ENCODE measurements around the gene B3GAT1.

Gene B3GAT1

DNA sequence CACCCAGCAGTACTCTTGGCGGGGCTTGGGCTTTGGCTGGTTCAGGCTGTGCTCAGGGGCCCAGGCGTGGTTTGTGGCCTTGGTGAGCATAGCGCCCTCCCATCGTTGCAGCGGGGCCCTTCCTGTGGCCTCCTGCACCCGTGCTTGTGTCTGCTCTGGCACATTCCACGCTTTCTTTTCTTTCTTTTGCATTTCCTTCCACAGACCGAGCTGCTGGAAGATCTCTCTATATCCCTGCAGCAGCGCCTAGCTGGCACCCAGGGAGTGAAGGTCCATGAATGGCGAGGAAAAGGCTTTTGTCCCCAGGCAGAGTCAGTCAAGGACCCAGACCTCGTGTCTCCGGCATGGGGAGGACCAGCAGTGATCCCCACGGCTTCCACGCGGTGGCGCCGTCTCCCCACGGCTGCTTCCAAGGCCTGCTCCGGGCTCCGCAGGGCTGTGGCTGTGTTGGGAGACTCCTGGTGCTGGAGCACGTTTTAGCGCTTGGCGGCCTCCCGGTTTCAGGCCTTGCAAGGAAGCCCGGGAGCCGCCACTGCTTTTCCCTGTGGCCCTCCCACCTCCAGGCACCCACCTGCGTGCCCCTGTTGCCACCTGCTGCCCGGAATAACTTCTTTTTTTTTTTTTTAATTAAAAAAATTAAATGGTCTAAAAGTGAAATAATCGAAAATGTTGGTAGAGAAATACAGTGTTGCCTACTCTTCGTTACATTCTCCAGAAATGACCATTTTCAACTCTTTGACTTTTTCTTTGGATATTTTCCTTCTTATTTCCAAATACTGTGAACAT, 51.8 kb downstream of the B3GAT1 start:
- no peak overlapping the region for H3K4me3 Mint-ChIP-seq
- no peak overlapping the region for H3K27ac Mint-ChIP-seq
- H3K36me3 Mint-ChIP-seq, result no peaks in the 10 kb centered on the region
- no peaks in the 10 kb centered on the region for H3K9me3 Mint-ChIP-seq
- peak; percentile 19 to 32 for DNase-seq (ENCODE audit: low spot score in 2 of 2)
- H3K27me3 Mint-ChIP-seq, result peaks cover 7% of the 10 kb centered on the region
- peak; percentile 38 for ATAC-seq (ENCODE audit: low read depth)
- peaks cover 3% of the 10 kb centered on the region for H3K4me1 Mint-ChIP-seq

DNA sequence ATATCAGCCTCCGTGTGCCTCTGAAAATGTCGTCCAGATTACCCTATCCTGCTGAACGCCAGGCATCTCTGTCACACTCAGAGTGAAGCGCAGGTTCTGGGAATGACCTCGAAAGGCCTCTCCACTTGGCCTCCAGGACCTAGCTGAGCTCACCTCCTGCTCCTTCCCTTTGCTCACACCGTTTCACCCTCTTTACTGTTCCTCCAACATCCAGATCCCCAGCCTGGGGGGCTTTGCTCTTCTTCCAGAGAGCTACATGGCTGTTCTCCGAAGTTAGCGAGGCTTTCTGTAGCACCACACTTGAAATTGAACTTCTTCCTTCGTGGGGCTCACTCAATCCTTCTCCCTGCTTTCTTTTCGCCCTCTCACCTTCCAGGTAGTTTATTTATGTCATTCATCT, 52.4 kb downstream of the B3GAT1 start:
- peaks cover 4% of the 10 kb centered on the region for H3K9me3 Mint-ChIP-seq
- no peak overlapping the region for H3K4me3 Mint-ChIP-seq
- H3K36me3 Mint-ChIP-seq, result no peaks in the 10 kb centered on the region
- peaks cover 9% of the 10 kb centered on the region for H3K27me3 Mint-ChIP-seq
- no peak overlapping the region for H3K27ac Mint-ChIP-seq
- DNase-seq (ENCODE audit: low spot score in 2 of 2), result no peak
- peaks cover 3% of the 10 kb centered on the region for H3K4me1 Mint-ChIP-seq
- no peak for ATAC-seq (ENCODE audit: low read depth)

DNA sequence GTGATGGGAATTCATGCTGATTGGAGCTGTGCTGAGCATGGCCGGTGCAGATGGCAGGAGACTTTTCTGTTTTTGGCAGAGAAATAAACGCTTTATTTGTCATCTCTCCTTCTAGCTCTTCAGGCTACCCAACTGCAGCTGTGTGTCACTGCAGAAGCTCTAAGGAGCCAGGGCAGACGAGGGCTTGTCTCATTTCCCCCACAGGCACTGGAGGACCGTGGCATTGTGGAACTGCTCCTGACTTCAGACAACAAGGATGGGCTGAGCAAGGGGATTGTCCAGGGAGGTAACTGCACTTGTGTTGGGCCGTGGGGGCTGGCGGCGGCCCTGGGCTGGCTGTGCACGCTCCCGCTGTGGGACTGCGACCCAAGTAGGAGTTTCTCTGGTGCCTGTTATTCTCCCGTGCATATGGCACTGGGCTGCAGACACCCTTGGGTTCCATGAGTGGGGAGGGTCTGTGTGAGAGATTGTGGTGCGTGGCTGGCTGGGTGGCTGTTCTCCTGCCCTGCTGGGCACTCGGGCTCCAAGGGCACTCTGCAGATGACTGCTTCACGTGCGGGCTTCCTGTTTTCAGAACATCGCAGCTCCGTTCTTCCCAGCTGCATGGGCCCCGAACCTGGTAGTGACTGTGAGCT, 53.1 kb downstream of the B3GAT1 start:
- H3K4me1 Mint-ChIP-seq, result peaks cover 3% of the 10 kb centered on the region
- ATAC-seq (ENCODE audit: low read depth) (no peak), DNase-seq (ENCODE audit: low spot score in 2 of 2) (no peak)
- H3K27ac Mint-ChIP-seq, result no peak overlapping the region
- H3K27me3 Mint-ChIP-seq, result peaks cover 9% of the 10 kb centered on the region
- H3K4me3 Mint-ChIP-seq, result no peak overlapping the region
- peaks cover 4% of the 10 kb centered on the region for H3K9me3 Mint-ChIP-seq
- H3K36me3 Mint-ChIP-seq, result no peaks in the 10 kb centered on the region

DNA sequence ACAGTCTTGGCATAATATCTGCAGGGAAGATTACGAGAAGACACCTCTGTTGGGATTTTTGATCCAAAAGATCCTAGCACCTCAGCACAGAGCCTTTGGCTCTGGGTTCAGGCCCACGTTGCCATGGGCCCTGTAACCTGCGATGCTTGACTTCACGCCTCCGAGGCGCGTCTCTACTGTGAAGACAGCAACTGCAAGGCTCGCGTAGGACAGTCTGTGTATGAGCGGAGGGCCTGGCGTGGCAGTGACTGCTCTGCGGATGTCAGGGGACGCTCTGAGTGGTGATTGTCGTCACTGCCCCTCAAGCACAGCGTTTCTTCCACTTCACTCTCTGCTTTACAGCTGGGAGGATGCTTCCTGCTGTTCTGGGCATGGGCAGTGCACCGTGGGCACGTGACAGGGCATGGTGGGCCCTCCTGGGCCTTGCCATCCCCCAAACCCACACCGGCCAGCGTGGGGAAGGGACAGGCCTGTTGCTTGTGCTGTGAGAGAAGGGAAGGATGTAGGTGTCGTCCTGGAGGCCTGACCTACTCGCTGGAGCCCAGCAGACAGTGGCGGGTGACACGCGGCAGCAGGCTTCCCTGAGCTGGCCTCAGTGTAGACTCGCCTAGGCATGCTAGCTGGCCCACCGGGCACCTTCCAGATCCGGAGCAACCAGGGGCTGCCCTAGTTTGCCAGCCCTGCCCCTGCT, 53.7 kb downstream of the B3GAT1 start:
- Mint-ChIP-seq H3K4me1 (peaks cover 3% of the 10 kb centered on the region), H3K27ac (no peak overlapping the region), H3K4me3 (no peak overlapping the region), H3K9me3 (peaks cover 9% of the 10 kb centered on the region), H3K36me3 (no peaks in the 10 kb centered on the region), H3K27me3 (peaks cover 12% of the 10 kb centered on the region)
- DNase-seq (ENCODE audit: low spot score in 2 of 2), result no peak
- ATAC-seq (ENCODE audit: low read depth), result no peak

GRCh38 chr11:134357545-134357839, 54.5 kb downstream of the B3GAT1 start:
- no peak for DNase-seq (ENCODE audit: low spot score in 2 of 2)
- Mint-ChIP-seq H3K27ac (no peak overlapping the region), H3K9me3 (peaks cover 10% of the 10 kb centered on the region), H3K4me1 (peaks cover 3% of the 10 kb centered on the region), H3K27me3 (peaks cover 13% of the 10 kb centered on the region), H3K36me3 (no peaks in the 10 kb centered on the region), H3K4me3 (no peak overlapping the region)
- no peak for ATAC-seq (ENCODE audit: low read depth)

GRCh38 chr11:134356656-134357544, 55.1 kb downstream of the B3GAT1 start:
- Mint-ChIP-seq H3K27ac (no peak overlapping the region), H3K9me3 (peaks cover 10% of the 10 kb centered on the region), H3K27me3 (peaks cover 11% of the 10 kb centered on the region), H3K36me3 (no peaks in the 10 kb centered on the region), H3K4me1 (peaks cover 1% of the 10 kb centered on the region), H3K4me3 (no peak overlapping the region)
- no peak for ATAC-seq (ENCODE audit: low read depth)
- no peak for DNase-seq (ENCODE audit: low spot score in 2 of 2)

DNA sequence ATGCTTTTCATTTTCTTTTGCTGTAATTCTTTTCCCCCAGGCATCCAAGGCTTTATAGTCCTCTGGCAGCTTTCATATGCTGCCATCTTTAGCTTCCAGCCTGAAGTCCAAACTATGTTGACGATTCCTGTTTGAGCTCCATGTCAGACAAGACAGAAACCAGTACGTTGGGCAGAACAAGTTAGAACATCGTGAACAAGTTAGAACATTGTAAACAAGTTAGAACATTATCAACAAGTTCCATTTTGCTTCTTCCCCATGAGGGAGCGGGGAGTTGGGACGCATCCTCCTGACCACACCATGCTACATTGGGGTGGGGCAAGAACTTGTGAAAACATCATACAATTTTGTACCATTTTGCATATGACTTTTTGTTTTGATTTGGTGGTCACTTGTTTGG, 56.4 kb downstream of the B3GAT1 start:
- Mint-ChIP-seq H3K4me3 (no peak overlapping the region), H3K4me1 (no peaks in the 10 kb centered on the region), H3K9me3 (peaks cover 10% of the 10 kb centered on the region), H3K27ac (no peak overlapping the region), H3K36me3 (no peaks in the 10 kb centered on the region), H3K27me3 (peaks cover 8% of the 10 kb centered on the region)
- ATAC-seq (ENCODE audit: low read depth) (no peak), DNase-seq (ENCODE audit: low spot score in 2 of 2) (no peak)

DNA sequence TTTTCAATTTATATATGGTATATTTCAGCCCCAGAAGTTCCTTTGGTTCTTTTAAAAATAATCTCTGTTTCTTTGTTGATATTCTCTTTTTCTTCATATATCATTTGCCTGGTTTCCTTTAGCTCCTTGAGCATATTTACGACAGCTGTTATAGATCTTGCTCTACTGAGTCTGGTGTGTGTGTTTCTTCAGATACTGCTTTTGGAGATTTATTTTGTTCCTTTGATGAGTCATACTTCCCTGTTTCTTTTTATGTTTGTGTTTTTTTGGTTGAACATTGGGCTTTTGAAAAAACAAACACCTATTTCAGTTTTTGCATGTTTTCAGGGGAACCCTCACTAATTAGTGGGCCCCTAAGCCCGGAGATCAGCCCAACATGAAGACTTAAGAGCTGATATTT, 56.9 kb downstream of the B3GAT1 start:
- peaks cover 7% of the 10 kb centered on the region for H3K27me3 Mint-ChIP-seq
- DNase-seq (ENCODE audit: low spot score in 2 of 2) (no peak), ATAC-seq (ENCODE audit: low read depth) (no peak)
- peaks cover 10% of the 10 kb centered on the region for H3K9me3 Mint-ChIP-seq
- peaks cover 4% of the 10 kb centered on the region for H3K4me1 Mint-ChIP-seq
- H3K27ac Mint-ChIP-seq, result no peak overlapping the region
- H3K4me3 Mint-ChIP-seq, result no peak overlapping the region
- no peaks in the 10 kb centered on the region for H3K36me3 Mint-ChIP-seq

DNA sequence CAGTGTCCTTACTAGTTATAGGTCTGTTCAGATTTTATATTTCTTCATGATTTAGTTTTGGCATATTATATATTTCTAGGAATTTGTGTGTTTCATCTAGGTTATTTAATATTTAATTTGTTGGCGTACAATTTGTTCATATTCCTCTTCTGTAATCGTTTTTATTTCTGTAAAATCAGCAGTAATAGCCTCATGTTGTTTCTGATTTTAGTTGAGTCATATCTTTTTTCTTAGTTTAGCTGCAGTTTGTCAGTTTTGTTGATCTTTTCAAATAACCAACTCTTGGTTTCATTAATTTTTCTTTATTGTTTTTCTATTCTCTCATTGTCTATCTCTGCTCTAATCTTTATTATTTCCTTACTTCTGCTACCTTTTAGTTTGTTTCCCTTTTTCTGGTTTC, 59.9 kb downstream of the B3GAT1 start:
- DNase-seq (ENCODE audit: low spot score in 2 of 2), result no peak
- peaks cover 10% of the 10 kb centered on the region for H3K9me3 Mint-ChIP-seq
- no peak overlapping the region for H3K27ac Mint-ChIP-seq
- ATAC-seq (ENCODE audit: low read depth), result no peak
- no peak overlapping the region for H3K4me3 Mint-ChIP-seq
- H3K36me3 Mint-ChIP-seq, result no peaks in the 10 kb centered on the region
- peaks cover 8% of the 10 kb centered on the region for H3K27me3 Mint-ChIP-seq
- H3K4me1 Mint-ChIP-seq, result peaks cover 8% of the 10 kb centered on the region

- peaks cover 9% of the 10 kb centered on the region for H3K27me3 Mint-ChIP-seq
- H3K4me3 Mint-ChIP-seq, result peak overlapping the region; percentile 45
- H3K4me1 Mint-ChIP-seq, result peaks cover 8% of the 10 kb centered on the region
- H3K9me3 Mint-ChIP-seq, result peaks cover 10% of the 10 kb centered on the region
- ATAC-seq (ENCODE audit: low read depth) (no peak), DNase-seq (ENCODE audit: low spot score in 2 of 2) (no peak)
- no peaks in the 10 kb centered on the region for H3K36me3 Mint-ChIP-seq
- H3K27ac Mint-ChIP-seq, result no peak overlapping the region
These were observed 61.7 kb downstream of the B3GAT1 start for GRCh38 chr11:134350381-134350780.

DNA sequence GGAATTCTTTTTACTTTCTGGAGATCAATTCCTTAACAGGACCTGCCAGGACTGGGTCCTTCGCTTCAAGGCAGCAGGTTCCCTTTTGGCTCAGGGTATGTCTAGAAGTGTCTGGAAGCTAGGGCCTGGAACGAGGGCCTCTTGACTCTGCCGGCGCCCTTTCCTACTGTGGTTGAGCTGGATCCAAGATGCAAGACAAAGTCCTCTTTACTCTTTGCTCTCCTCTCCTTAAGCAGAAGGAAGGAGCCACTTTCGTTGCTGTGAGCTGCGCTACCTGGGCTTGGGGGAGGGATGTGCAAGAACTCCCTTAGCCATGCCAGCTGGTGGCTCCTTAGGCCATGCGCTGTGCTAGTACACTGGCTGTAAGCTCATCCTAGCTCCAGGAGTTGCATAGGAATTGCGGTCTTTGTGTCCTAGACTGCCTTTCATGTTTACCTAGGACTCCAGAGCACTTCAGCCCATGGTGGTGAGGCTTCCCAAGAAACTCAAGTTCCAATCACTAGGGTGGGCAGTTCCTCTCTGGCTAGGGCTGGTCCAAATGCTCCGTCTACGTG, 62.2 kb downstream of the B3GAT1 start:
- Mint-ChIP-seq H3K27ac (no peak overlapping the region), H3K4me3 (no peak overlapping the region)

DNA sequence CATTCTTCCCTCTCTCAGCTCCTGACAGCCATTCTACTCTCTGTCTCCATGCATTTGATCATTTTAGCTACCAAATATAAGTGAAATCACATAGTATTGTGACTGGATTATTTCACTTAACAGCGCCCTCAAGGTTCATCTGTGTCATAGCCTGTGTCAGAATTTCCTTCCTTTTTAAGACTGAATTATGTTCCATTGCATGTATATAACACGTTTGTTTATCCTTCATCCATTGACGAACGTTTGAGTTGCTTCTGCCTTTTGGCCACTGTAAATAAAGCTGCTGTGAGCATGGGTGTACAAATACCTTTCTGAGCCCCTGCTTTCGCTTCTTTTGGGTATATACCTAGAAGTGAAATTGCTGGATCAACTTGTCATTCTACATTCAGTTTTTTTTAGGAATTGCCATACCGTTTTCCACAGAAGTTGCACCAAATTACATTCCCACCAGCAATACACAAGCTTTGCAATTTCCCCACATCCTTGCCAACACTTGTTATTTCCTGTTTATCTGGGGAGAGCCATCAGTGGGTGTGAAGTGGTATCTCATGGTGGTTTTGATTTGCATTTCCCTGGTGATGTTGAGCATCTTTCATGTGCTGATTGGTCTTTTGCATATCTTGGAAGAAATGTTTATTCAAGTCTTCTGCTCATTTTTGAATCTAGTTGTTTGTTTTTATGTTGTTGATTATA, 62.8 kb downstream of the B3GAT1 start:
- DNase-seq (ENCODE audit: low spot score in 2 of 2) (no peak), ATAC-seq (ENCODE audit: low read depth) (peak; percentile 39)
- Mint-ChIP-seq H3K9me3 (peaks cover 6% of the 10 kb centered on the region), H3K27ac (no peak overlapping the region), H3K27me3 (peaks cover 7% of the 10 kb centered on the region), H3K4me3 (no peak overlapping the region), H3K4me1 (peaks cover 8% of the 10 kb centered on the region), H3K36me3 (no peaks in the 10 kb centered on the region)

More for the DNA sequence above, 62.2 kb downstream of the B3GAT1 start:
- peaks cover 7% of the 10 kb centered on the region for H3K9me3 Mint-ChIP-seq
- ATAC-seq (ENCODE audit: low read depth), result no peak
- H3K36me3 Mint-ChIP-seq, result no peaks in the 10 kb centered on the region
- H3K27me3 Mint-ChIP-seq, result peaks cover 7% of the 10 kb centered on the region
- no peak for DNase-seq (ENCODE audit: low spot score in 2 of 2)
- peaks cover 8% of the 10 kb centered on the region for H3K4me1 Mint-ChIP-seq

DNA sequence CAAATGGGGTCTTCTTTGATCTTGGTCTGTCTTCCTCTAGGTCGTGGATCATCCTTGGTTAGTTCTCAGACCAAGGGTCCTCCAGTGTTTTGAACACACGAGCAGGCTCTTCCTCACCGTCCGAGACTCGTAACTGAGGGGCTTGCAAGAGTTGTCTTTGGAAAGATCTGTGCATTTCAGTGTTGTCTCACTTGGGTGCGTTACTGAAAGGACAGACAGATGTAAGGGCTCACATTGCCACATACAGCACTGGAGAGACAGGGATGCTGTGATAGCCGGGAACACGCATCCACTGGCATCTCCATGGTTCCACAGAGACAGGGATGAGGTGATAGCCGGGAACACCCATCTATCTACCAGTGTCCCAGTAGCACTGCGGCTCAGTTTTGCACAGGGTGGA, 64.6 kb downstream of the B3GAT1 start:
- Mint-ChIP-seq H3K4me1 (peaks cover 8% of the 10 kb centered on the region), H3K4me3 (no peak overlapping the region), H3K9me3 (no peaks in the 10 kb centered on the region), H3K27ac (no peak overlapping the region), H3K36me3 (no peaks in the 10 kb centered on the region), H3K27me3 (peaks cover 4% of the 10 kb centered on the region)
- ATAC-seq (ENCODE audit: low read depth), result no peak
- no peak for DNase-seq (ENCODE audit: low spot score in 2 of 2)
